ENCODE results near the gene THAP8. TPM values are rescaled to one million over a fixed set of nuclear protein-coding genes. Genes with fewer than 3 reads are reported as not detected.

The THAP8 gene
- total and polyA plus RNA-seq, 2 of the 4 experiments (the other 2 are of a cell fraction): 1.8 to 5.9 TPM

DNA sequence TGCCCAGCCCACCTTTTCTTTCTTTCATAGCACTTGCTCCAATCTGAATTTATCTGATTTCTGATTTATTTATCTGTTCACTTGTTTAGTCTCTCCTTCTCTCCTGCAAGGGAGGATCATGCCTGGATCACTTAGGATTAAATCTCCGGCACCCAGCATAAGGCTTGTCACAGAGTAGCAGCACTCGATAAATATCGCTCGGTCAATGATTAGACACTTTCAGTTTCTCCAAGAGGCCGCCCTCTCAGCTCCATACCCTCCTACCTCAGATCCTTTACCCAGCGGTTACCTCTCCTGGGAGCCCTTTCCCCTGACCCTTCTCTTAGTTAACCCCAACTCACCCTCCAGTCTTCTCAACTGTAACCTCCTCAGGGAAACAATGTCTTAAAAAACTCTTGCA lies 22.8 kb downstream of the THAP8 start:
- no peak overlapping the region for H3K14ac ChIP-seq (replicated peaks; ENCODE audit: low read depth, low read length)
- no peak for DNase-seq
- H3K23ac ChIP-seq (ENCODE audit: low read depth, low read length): no peak overlapping the region
- no peak overlapping the region for H3K4me2 ChIP-seq (ENCODE audit: low read depth, low read length)
- ChIA-PET CTCF (no interaction called here), POLR2A (ENCODE audit: unreplicated experiment) (no interaction called here)
- WGBS, 2 experiments (ENCODE audit: extremely low coverage in 2 of 2, insufficient read length in 1 of 2): 97% methylated on average over 4 of the region's 6 CpGs; no CpG with 5 or more reads in 1 of the 2 experiments
- H4K5ac ChIP-seq (ENCODE audit: low read depth, low read length): no peak overlapping the region
- dilution Hi-C loops (cut with HindIII; ENCODE audit: low sequenced_read_pairs, unreplicated experiment): no loop called here
- H3K79me1 ChIP-seq (ENCODE audit: low read depth in 1 of 2, low read length in 2 of 2): peaks cover 0 to 28% of the 10 kb centered on the region in 2 experiments; a peak in 3 of 4 replicates
- H3K4me3 ChIP-seq (ENCODE audit: insufficient read depth, low read depth, low read length): no peak overlapping the region
- H3K9me3 ChIP-seq (ENCODE audit: control insufficient read depth, insufficient read depth, low read length): no peaks in the 10 kb centered on the region
- H2AK9ac ChIP-seq (replicated peaks; ENCODE audit: low read depth, low read length, poor library complexity): no peak overlapping the region
- no peak overlapping the region for H2BK20ac ChIP-seq (ENCODE audit: low read depth, low read length)
- 0 out of 2 replicates have a peak, but pooled peaks cover 6% of the 10 kb centered on the region for H3K9me1 ChIP-seq (ENCODE audit: insufficient read depth, low read length)
- intact Hi-C loops (cut with micrococcal nuclease): no loop called here
- no peak overlapping the region for H3K56ac ChIP-seq (ENCODE audit: extremely low read depth, insufficient read depth, low read length)
- H2BK15ac ChIP-seq (ENCODE audit: low read depth, low read length): no peak overlapping the region
- no peak overlapping the region for H3K4ac ChIP-seq (ENCODE audit: low read depth, low read length)
- no peak for ATAC-seq (ENCODE audit: low read depth)
- H2BK120ac ChIP-seq (ENCODE audit: low read depth, low read length): no peak overlapping the region
- no peak overlapping the region for H4K91ac ChIP-seq (ENCODE audit: insufficient read depth, low read depth, low read length)
- no peak overlapping the region for H3K18ac ChIP-seq (ENCODE audit: low read depth, low read length)
- no peak overlapping the region for H2AK5ac ChIP-seq (ENCODE audit: low read depth, low read length)
- no peaks in the 10 kb centered on the region; the same call in 1 of the 2 replicates for H4K20me1 ChIP-seq (ENCODE audit: insufficient read depth, low read length)
- peaks cover 27% of the 10 kb centered on the region for H3K36me3 ChIP-seq (ENCODE audit: control insufficient read depth, insufficient read depth, low read length)
- H2AFZ ChIP-seq (replicated peaks; ENCODE audit: low read length, poor library complexity): no peak overlapping the region
- no peaks in the 10 kb centered on the region for H3K27me3 ChIP-seq (ENCODE audit: control insufficient read depth, insufficient read depth, low read length)
- H3K9ac ChIP-seq (ENCODE audit: low read depth, low read length): no peak overlapping the region
- H3K4me1 ChIP-seq (ENCODE audit: control insufficient read depth, insufficient read depth, low read length): peaks cover 5% of the 10 kb centered on the region; the same call in 1 of the 2 replicates
- TF ChIP-seq FOS (IDR thresholded peaks at IDR 0.05; ENCODE audit: low read depth, low read length) (no peak), POLR2A (IDR thresholded peaks at IDR 0.05; ENCODE audit: low read depth, low read length) (no peak), MAZ (IDR thresholded peaks at IDR 0.05; ENCODE audit: borderline replicate concordance, low read depth, low read length) (no peak), MAFK (IDR thresholded peaks at IDR 0.05; ENCODE audit: low read depth, low read length) (no peak), NFE2L2 (IDR thresholded peaks at IDR 0.05; ENCODE audit: low read depth, low read length) (no peak), MXI1 (IDR thresholded peaks at IDR 0.05; ENCODE audit: borderline replicate concordance, low read depth, low read length) (no peak), BHLHE40 (IDR thresholded peaks at IDR 0.05; ENCODE audit: low read depth, low read length) (no peak), CHD1 (IDR thresholded peaks at IDR 0.05; ENCODE audit: low read depth, low read length) (no peak), SMC3 (IDR thresholded peaks at IDR 0.05; ENCODE audit: low read depth, low read length) (no peak), RFX5 (IDR thresholded peaks at IDR 0.05; ENCODE audit: low read depth, low read length) (no peak), RAD21 (IDR thresholded peaks at IDR 0.05; ENCODE audit: low read length) (no peak), CEBPB (IDR thresholded peaks at IDR 0.05; ENCODE audit: low read depth, low read length) (no peak)
- TF ChIP-seq, protein P1, sequence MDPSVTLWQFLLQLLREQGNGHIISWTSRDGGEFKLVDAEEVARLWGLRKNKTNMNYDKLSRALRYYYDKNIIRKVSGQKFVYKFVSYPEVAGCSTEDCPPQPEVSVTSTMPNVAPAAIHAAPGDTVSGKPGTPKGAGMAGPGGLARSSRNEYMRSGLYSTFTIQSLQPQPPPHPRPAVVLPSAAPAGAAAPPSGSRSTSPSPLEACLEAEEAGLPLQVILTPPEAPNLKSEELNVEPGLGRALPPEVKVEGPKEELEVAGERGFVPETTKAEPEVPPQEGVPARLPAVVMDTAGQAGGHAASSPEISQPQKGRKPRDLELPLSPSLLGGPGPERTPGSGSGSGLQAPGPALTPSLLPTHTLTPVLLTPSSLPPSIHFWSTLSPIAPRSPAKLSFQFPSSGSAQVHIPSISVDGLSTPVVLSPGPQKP (IDR thresholded peaks at IDR 0.05; ENCODE audit: borderline replicate concordance, low read depth, low read length): no peak
- TF ChIP-seq, protein P2, sequence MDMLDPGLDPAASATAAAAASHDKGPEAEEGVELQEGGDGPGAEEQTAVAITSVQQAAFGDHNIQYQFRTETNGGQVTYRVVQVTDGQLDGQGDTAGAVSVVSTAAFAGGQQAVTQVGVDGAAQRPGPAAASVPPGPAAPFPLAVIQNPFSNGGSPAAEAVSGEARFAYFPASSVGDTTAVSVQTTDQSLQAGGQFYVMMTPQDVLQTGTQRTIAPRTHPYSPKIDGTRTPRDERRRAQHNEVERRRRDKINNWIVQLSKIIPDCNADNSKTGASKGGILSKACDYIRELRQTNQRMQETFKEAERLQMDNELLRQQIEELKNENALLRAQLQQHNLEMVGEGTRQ (IDR thresholded peaks at IDR 0.05; ENCODE audit: low read depth, low read length): no peak
- TF ChIP-seq, protein P3, sequence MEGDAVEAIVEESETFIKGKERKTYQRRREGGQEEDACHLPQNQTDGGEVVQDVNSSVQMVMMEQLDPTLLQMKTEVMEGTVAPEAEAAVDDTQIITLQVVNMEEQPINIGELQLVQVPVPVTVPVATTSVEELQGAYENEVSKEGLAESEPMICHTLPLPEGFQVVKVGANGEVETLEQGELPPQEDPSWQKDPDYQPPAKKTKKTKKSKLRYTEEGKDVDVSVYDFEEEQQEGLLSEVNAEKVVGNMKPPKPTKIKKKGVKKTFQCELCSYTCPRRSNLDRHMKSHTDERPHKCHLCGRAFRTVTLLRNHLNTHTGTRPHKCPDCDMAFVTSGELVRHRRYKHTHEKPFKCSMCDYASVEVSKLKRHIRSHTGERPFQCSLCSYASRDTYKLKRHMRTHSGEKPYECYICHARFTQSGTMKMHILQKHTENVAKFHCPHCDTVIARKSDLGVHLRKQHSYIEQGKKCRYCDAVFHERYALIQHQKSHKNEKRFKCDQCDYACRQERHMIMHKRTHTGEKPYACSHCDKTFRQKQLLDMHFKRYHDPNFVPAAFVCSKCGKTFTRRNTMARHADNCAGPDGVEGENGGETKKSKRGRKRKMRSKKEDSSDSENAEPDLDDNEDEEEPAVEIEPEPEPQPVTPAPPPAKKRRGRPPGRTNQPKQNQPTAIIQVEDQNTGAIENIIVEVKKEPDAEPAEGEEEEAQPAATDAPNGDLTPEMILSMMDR (conservative IDR thresholded peaks at IDR 0.05; ENCODE audit: low read depth, low read length): no peak
- in situ Hi-C loops (cut with MboI; ENCODE audit: low sequenced_read_pairs): no loop called here
- no peak overlapping the region for H2BK5ac ChIP-seq (ENCODE audit: low read depth, low read length, poor library complexity, severe bottlenecking)
- BruUV-seq (replicated peaks): no TSS peak
- H4K8ac ChIP-seq (ENCODE audit: low read depth in 2 of 2, low read length in 2 of 2): no peak overlapping the region
- H3K27ac ChIP-seq (ENCODE audit: insufficient read depth, low read length): no peak overlapping the region
